ENCODE measurements around the gene GPR107. TPM values are rescaled to one million over a fixed set of nuclear protein-coding genes. Genes with fewer than 3 reads are reported as not detected.

The GPR107 gene
- polyA plus RNA-seq, 5 donors, result 40.3 to 48.5 (median 45.3) TPM

DNA sequence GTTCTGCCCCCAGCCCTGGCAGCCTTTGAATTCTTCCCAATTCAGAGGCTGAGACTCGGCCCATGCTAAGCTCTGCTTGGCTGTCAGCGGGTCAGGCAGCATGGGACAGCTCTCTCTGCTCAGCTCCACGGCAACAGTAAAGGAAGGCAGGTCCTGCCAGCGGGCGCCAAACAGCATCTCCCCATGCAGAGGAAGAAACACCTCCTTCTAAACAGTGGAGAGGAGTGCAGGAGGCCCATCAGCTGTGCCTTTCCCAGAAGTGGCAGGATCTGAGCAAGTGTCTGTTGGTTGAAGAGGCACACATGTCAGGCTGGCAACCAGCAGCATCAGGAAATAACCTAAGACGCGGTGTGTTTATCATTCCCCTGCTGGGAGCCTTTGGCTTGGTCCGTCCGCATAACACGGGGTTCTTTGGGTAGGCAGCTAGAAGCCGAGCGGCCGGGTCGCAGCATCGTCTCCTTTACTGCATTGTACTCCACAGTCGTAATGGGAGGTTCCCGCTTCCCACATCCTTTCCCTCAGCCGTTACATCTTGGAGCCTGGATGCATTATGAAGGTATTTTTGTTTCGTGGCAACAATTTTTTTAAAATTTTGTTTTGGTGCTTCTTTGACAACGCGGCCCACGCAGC, 75.8 kb downstream of the GPR107 start:
- DNase-seq, result no peak

DNA sequence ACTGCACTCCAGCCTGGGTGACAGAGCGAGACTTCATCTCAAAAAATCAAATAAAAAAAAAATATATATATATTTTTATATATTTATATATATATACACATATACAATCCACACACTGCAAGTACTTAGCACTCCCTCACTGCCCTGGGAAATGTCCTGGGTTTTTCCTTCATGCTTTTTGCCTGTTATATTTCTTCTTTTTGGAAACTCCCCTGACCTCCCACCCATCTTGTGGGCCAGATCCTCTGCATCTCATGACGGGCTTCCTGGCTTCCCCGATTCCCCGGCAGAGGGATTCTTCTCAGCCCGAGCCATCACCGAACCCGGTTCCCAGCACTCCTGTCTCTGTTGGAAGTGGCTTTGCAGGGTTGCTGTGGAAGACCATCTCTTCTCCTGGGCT, 79.0 kb downstream of the GPR107 start:
- no peak for DNase-seq

DNA sequence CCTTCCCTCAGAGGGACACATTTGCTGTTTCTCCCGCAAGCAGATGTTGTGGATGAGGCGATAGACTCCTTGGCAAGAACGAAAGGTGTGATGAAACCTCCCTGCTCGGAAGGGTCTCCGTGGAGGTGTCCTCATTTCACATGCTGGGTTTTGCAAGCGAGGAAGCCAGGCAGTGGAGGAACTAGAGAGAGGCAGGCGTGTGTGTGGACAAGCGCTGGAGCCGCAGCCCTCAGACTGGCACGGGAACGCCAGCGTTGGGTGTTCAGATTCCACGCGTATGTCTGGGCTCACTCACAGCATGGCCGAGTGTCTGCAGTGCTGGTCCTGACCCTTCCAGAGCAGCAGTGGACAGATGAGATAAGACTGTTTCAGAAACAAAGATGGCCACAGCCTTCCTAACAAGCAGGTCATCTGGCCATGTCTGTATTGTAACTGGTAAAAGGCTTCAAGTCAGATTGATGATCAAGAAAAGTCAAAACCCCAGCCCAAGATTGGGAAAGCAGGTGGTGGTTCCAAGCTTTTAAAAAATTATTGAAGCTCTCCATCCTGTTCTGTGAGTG, 83.5 kb downstream of the GPR107 start:
- DNase-seq, result no peak

DNA sequence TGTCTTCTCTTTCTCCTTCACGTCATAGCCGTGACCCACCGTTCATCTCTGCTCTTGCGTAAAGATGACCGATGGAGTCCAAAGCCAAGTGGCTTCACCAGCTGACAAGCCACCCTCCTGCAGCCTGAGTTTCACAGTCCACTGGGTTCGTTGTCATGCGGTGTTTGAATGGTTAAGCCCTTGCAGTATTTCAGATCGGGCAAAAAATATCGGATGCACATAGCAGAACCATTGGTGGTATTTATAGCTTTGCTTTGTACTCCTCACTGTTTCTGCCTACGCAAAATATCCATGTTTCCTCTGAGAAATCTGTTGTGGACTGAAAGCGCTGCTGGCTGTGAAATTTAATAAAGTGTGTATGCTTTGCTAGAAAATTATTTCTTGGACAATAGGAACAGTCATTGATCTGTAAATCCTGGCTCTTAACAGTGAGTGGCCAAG, 84.0 kb downstream of the GPR107 start:
- no peak for DNase-seq

DNA sequence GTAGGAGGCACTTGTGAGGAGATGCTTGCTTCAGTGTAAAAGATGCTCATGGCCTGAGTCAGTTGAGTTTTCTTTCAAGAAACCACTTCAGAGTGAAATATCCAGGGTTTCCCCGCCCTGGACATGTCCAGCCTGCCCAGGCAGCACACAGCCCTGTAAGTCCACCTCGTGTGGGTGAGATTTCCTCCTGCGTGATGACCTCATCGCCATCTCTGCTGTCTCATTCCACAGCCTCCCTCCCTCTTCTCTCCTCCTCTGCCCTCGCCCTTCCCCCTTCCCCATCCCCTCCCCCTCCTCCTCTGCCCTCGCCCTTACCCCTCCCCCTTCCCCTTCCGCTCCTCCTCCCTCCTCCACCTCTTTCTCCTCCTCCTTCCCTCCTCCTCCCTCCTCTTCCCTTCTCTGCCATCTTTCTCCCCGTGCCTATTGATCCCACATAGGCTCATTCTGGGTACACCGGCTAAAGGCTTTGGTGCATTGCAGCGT, 84.5 kb downstream of the GPR107 start:
- DNase-seq, result no peak

DNA sequence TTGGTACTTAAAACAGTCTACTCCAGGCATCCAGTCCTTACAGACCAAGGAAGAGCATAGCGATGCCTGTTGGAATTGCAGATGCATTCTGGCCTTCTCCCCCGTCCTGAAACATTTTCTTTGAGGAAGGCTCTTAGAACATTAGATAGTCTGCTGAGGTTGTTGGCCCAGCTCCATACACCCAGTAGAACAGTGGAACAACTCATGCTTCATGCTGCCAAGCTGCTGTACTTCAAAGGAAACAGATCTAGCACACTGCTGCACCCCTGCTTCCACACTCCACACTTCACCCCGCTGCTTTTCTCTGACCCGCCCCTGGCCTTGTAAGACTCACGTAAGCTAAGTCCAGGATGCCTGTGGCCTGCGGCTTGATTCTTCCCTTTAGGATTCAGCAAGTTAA, 85.1 kb downstream of the GPR107 start:
- DNase-seq, result peak; percentile 47 to 60

DNA sequence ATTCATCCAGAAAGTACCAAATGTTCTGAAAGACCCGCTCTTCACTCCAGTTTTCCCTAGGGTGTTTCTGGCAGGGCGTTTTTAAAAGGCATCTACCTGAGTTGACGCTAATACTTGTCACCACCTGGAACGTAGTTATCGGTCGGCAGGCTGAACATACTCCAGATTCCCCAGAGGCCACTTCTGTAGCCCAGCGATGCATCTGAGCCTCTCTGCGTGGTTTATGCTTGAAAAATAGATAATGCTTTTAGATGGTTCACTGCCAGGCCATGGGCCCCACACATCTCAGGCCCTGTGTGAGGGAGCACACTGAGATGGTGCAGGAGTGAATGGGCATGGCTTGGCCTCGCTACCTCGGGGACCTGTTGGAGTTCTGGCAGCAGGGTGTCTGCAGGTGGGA, 85.5 kb downstream of the GPR107 start:
- no peak for DNase-seq

DNA sequence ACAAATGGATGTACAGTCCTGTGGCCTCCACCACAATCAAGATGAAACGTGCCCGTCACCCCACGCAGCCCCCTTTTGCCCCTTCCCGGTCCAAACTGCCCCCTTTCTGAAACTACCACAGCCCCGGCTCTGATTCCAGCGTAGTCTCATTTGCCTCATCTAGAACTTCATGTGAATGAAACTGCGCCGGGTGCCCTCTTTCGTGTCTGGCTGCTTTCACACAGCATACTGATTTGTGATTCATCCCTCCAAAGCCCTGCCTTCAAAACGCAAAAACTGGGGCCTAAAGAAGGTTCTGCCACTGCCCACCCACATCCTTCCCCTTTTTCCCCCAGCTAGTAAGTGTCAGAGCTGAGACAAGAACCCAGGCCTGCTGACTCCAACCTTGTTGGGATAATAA, 87.0 kb downstream of the GPR107 start:
- DNase-seq, result no peak

DNA sequence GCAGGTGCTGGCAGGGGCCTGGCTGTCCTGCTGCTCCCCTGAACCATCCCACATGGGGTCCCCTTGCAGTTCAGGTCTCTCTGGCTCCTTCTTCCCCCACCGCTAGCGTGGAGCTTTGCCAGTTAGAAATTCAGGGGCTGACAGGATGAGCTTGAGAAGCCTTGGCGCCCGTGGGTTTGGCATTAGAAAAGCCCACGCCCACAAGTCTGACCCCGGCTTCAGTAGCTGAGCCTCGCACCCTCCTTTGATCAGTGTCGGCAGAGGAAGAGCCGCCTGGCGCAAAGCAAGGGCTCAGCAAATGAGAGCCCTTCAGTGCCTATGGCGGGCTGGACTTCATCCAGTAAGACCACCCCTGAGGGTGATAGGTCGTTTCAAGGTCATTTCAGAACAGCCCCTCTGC, 88.3 kb downstream of the GPR107 start:
- DNase-seq, result no peak

DNA sequence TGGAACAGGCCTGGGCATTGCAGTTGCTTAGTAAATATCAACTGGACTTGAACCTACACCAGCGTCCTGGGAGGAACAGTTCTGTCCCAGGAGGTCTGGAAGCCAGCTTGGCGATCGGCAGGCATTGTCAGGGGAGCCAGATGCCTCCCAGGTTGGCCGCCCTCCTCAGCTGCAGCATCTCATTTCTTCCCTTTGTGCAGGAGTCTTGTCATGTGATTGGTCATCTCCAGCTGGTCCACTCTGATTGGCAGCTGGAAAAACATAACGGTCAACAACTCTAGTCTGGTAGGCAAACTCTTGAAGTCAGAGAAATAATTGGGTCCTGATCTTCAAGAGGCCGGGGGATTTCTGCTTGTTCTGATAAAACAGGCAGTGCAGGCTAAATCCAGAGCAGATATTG, 88.9 kb downstream of the GPR107 start:
- no peak for DNase-seq

DNA sequence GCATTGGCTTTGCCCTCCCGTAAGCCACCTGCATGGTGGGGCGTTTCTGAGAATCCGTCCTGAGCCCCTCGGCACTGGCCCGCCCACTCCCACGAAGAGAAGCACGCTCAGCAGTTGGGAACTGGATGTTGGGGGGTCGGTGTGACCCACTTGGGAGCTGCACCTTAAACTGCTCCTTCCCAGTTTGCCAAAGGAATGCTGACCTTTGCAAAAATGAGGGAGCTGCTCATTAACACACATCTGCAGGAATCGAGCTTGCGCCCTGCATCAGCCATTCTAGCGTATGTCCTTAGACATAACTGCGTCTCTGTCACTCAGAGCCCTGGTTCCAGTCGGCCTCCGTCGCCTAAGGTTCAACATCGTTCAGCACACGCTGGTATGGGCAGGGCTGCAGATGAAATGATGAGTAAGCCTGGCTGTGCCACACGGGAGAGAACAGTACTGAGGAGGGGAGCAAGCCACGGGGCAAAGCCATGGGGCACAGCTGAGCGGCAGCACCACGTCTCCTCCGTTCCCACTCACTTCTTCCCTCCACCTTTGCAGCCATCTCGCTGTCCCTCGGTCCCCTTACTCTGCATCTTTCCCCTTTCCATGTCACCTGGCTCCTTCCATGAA, 89.7 kb downstream of the GPR107 start:
- DNase-seq, result no peak

DNA sequence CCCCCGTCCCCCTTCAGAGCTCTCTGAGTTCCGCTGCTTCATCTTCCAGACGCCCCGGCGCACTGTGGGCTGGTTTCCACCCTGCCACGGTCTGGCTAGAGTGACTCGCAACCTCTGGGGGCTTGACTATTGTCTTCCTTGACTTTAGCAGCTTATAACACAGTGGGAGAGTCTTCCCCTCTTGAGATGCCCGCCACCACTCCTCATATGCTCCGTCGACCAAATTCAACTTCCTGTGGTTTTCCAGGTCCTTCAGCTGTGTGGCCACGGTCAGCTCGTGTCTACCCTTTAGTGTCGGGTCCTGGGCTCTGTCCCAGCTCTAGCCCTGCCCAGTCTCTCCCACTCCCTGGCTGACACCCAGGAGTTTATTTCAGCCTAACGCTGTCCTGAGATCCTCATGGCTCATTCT, 90.3 kb downstream of the GPR107 start:
- no peak for DNase-seq

DNA sequence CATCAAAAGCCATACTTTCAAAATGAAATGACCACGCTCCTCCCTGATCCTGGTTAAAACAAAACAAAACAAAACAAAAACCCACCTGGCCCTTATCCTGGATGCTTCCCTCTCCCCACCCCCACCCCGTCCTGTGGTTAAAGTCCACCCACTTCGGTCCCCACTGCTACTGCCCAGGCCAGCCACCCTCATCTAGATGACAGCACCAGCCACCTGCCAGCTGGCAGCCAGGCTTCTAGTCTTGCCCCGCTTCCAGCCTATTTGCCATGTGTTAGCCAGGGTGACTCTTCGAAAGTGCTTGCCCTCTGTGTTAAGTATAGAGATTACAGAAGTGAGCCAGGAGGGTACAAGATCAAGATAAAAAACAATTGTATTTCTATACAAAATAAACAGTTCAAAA, 91.0 kb downstream of the GPR107 start:
- no peak for DNase-seq

DNA sequence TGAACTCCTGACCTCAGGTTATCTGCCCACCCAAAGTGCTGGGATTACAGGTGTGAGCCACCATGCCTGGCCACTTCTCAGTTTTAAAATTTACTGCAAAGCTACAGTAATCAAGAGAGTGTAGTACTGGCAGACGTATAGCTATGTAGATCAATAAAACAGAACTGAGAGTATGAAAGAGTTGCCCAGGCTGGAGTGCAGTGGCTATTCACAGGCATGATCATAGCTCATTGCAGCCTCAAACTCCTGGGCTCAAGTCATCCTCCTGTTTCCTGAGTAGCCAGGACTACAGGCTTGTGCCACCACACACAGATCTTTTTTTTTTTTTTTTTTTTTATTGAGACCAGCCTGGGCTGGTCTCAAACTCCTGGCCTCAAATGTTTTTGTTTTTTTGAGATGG, 92.0 kb downstream of the GPR107 start:
- no peak for DNase-seq

DNA sequence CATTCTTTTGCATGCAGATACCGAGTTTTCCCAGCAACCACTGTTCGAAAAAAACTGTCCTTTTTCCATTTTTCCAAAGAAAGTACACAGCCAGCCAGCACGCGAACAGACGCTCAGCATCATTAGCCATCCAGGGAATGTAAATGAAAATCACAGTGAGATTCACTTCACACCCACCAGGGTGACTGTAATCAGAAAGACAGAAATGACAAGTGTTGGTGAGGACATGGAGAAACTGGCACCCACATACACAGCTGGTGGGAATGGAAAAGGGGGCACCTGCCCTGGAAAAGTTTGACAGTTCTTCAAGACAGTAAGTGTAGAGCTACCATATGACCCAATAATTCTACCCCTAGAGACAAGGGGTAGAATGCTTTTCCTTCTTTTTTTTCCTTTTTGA, 93.5 kb downstream of the GPR107 start:
- no peak for DNase-seq

DNA sequence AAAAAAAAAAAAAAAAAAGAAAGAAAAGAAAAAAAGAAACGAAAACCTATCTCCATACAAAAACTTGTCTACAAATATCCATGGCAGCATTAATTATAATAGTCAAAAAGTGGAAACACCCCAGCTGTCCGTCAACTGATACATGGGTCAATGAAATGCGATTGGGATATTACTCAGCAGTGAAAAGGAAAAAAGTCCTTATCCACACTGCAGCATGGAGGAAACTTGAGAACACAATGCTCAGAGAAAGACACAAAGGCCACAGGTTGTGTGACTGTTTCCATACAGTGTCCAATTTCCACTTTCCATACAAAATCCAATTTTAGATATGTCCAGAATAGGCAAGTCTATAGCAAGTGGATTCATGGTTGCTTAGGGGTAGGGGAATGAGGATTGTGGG, 94.2 kb downstream of the GPR107 start:
- no peak for DNase-seq

DNA sequence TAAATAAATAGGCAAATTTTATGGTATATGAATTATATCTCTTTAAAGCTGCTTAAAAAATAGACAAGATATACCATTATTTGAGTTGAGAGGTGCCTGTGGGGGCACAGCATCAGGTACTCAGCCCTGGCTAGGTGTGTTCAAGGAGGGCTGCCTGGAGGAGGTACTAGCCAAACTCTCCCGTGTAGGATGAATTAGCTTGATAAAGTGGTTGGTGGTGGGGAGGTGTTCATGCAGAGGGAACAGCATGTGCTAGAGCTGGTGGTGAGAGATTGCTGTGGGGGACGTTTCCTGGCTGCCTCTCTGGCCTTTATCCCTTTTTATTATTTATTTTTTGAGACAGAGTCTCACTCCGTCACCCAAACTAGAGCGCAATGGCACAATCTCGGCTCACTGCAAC, 95.3 kb downstream of the GPR107 start:
- no peak for DNase-seq

DNA sequence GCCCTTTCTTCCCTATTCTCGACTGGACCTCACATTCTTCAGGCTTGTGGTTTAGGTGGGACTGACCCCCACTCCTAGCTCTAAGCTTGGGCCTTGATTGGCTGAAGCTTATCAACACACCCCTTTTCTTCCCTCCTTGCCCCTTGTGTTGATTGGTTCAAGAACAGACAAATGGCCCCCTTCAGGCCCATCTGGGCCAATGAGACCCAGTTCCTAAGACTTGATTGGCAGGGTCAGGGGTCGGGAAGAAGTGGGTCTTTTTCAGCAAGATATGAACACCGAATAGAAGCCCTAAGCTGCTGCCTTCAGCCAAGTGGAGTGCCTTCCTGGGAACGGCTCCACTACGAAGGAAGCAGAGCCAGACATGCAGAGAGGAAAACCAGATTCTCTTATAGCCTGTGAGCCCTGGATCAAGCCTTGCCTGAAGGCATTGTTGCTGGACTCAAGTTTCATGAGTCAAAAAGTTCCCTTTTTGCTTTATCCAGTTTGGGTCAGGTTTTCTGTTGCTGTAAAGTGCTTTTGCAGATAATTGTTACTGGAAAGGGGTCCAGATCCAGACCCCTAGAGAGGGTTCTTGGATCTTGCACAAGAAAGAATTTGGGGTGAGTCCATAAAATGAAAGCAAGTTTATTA, 96.1 kb downstream of the GPR107 start:
- no peak for DNase-seq

DNA sequence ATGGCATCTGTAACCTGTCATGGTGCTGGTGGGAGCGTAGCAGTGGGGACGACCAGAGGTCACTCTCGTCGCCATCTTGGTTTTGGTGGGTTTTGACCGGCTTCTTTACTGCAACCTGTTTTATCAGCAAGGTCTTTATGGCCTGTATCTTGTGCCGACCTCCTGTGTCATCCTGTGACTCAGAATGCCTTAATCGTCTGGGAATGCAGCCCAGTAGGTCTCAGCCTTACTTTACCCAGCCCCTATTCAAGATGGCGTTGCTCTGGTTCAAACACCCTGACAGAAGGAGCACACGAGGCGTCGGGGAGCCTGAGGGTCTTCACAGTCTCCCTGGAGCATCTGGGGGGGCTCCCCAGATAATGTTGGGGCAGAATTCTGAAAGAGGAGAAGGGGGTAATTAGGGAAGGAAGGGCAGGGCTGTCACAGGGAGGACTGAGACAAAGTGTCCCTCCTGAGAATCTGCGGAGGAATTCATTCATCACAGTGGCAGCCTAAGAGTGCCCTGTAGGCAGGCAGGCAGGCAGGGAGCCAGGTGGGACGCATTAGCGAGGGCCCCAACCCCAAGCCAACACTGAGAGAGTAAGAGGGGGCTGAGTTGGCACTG, 97.2 kb downstream of the GPR107 start:
- no peak for DNase-seq

DNA sequence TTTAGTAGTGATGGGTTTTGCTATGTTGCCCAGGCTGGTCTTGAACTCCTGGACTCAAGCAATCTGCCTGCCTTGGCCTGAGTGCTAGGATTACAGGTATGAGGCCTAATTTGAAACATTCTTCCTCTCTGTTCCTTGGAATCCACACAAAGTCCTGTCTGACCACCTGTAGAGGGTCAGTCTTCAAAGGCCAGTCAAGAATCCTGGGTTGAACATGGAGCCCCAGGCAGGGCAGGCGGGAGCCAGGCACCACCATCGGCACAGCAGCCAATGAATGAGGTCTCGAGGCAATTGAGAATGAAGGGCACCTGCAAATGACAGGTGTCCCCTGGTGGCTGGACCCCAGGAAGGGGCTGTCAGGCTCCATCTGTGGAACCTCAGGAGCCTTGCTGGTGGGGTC, 101.1 kb downstream of the GPR107 start:
- no peak for DNase-seq

DNA sequence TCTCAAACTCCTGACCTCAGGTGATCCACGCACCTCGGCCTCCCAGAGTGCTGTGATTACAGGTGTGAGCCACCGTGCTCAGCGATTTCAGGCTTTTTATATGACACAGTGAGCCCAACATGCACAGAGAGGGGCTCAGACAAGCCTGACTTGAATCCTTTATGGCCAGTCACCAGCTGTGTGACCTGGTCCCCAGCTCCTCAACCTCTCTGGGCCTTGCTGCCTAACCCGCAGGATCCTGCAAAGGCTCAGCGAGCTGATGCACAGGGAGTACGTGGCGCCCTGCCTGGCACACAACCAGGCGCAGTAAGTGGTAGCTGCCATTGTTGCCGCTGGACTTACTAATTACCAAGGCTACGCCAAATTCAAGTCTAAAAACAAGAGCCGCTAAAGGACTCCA, 101.9 kb downstream of the GPR107 start:
- no peak for DNase-seq

DNA sequence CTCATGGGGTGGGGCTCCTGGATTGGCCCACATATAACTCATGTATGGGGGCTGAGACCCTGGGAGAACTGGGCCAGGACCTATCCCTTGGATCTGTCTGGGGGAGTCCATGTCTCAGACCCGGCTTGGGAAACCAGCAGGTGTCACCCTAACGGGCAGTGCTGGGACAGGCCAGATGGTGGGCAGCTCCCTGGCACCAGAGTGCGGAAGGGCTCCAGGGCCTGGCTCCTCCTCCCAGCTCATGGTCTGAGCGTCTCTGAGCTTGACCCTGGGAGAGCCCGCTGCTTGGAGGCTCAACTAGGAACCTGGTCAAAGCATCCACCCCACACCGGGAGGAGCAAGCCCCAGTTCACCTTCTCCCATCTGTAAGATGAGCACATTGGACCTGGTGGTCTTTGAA, 103.0 kb downstream of the GPR107 start:
- no peak for DNase-seq

DNA sequence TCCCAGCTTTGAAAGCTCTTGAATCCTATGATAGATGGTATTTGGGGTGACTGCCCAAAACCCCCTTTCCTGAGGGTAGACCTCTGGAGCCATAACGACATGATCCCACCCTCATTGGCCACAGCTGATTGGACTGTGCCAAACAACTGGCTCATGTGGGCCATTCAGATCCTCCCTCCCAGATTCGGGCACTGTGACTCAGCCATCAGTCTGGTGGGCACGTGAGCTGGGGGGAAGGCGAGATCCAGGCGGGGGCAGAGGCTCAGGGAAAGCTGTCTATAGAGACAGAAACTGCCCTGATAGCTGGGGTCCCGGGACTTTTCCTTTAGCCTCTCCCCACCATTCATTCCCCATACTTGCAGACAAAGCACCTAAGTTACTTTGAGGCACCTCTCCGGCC, 103.4 kb downstream of the GPR107 start:
- DNase-seq, result no peak
